Kidney glomerular epithelial cell (primary cell): Measurements from ENCODE around the gene TMIE.

Experiments
- DNase-seq: peaks from one replicate; lab custom pipeline; 2025; lab: John Stamatoyannopoulos, UW

TMIE gene

DNA sequence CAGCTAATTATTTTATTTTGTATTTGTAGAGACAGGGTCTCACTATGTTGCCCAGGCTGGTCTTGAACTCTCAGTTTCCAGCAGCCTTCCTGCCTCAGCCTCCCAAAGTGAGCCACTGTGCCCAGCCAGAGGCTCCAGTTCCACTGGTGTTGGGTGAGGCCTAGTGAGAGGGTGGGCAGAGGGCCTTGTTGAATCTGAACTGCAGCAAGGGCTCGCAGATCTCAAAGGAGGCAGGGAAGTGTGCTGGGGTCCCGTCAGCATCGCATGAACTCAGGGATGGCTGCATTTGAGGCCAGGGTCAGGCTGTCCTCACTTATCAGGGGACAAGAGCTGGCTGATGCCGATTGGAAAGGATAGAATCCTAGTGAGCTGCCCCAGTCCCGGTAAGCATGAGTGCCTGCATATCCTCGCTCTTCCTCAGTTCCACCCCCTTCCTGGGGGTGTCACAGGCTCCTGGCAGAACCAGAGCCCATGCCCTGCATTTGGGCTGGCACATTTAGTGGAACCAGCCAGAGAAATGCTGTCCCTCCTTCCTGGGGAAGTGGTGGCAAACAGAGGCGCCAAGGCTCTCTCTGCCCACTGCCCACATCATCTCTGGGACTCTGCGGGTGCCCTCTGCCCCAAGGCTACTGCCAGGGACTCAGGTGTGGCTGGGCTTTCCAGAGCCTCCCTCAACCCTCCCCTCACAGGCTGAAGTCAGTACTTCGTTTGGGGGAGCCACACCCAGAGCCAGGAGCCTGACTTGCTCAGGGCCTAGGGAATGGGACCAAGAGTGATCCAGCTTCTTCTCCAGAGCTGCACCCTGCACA, 31.8 kb upstream of the TMIE start:
- DNase-seq = no peak

GRCh38 chr3:46670000-46670890, 30.9 kb upstream of the TMIE start:
- DNase-seq = no peak

GRCh38 chr3:46670891-46671427, 30.2 kb upstream of the TMIE start:
- no peak for DNase-seq

DNA sequence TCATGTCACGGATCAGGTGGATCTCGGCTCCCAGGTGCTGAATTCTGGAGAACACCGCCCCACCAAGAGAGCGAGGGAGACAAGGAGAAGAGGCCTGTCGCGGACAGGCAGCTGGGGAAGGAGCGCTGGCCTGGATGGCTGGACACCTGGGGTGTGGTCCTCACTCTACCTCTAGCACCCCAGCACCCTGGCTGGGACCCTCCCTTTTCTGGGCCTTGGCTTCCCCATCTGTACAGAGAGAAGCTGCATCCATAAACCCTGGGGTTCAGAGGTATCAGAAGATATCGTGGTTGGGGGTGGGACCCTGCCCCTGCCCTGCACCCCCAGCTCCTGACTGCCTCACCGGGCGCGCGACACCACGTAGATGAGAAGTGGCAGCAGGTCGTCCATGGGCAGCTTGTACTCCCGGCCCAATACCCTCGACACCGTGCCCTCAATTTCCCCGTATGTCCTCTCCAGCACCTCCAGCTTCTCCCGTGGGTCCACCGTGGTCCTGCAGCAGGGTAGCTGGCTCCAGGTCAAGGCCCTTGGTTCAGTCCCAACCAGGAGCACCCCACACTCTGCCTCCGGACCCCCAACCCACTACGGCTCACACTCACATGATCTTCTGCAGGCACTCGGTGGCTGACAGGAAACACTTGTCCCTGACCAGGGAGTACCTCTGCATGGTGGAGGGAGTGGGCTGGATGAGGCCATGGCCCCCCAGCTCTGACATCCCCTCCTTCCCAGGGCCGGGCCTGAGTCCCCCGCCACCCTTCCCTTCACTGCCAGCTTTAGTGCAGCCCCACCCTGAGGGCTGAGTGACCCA, 29.4 kb upstream of the TMIE start:
- no peak for DNase-seq

DNA sequence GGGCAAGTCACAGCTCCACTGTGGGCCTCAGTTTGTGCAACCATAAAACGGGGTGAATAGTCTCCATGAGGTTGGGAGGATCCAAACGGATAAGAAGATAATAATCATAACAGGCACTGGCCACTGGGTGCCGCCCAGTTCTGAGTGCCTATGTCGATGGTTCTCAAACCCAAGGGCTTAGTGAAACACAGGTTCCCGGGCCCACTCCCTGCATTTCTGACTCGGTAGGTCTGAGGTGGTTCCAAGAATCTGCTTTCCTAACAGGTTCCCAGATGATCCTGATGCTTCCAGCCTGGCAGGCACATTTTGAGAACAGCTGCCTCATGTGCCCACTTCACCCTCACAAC, 28.9 kb upstream of the TMIE start:
- DNase-seq = no peak

DNA sequence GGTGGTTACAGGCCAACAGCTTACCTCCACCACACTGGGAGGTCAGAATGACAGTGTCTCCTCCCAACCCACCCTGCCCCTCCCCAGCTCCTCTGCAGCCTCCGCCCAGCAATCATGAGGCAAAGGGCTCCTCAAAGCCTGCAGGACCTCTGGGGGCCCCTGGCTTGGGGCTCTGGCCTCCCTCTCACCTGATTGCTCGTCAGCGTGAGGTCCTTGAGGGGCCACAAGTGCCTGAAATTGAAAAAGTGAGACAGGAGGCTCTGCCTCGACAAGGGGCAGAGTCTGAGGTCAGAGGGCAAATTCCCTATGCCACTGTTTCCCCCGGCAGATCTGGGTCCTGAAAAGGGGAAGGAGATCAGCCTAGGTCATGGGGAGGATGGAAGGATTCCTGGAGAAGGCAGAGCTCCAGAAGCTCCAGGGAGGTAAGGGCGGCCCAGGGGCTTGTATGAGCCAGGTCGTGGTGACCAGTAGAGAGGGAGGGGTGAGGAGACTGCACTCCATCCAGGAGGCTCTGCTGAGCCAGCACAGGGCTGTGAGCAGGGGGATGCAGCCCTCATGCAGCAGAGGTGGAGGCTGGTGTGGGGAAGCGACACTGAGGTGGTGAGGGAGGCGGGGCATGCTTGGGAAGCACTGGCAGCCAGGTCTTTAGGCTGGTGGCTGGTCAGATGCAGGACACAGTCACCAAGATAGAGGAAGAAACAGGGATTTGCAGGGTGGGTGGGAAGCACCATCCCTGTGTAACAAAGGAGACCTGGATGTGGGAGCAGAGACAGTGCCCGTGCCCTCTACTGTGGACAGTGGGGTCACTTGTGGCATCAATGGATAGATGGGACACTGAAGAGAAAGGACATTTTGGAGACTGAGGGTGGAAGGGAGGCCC, 27.8 kb upstream of the TMIE start:
- DNase-seq = no peak

- no peak for DNase-seq
These were observed 27.0 kb upstream of the TMIE start for GRCh38 chr3:46674031-46674845.

DNA sequence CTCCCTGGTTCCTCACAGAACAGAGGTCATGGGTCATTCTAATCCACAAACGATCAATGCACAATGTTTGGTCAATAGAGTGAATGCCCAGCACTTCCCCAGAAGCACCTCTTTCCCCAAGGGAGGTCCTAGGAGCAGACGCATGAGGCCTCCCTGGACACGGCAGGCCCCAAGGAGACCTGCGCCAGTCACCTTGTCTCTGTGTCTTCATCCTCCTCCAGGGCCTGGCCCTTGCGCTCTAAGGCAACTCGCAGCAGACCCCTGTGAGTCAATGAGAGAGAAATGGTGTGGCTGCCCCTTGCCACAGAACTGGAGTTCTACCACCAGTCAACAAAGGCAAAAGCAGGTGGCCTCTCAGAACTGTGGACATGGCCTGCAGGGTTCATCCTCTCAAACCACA, 25.8 kb upstream of the TMIE start:
- no peak for DNase-seq

GRCh38 chr3:46675843-46676567, 25.2 kb upstream of the TMIE start:
- no peak for DNase-seq

DNA sequence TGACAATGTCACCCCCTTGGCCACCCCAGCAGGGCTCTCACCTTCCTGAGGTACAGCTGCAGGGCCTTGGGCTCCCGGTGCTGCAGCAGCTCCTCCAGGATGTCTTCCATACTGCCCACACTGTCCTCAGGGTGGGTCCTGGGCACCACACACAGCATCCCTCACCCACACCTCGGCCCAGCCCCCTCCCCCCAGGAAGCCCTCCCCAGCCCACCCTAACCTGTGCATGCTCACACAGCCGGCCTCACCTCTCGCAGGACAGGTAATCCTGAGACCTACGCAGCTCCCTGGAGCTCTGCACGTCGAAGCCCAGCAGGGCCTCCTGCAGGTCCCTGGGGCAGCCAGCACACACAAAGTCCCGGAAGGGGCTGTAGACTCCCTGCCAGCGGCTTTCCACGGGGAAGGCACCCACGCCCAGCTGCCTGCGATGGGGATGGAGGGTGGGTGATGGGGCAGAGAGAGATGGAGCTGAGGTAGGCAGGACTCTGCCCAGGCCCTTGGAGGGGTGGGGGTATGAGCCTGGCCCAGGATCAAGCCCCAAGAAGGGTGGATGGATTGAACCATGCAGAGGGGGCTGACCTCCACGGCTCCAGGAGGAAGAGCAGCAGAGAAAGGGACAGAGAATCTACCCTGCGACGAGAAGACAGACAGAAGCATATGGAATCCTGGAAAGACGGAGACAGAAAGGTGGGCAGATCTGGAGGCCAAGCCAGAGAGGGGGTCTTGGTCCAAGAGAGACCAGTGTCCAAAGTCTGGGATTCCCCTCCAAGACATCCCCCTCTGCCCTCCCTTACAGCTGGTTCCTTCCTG, 24.4 kb upstream of the TMIE start:
- no peak for DNase-seq

DNA sequence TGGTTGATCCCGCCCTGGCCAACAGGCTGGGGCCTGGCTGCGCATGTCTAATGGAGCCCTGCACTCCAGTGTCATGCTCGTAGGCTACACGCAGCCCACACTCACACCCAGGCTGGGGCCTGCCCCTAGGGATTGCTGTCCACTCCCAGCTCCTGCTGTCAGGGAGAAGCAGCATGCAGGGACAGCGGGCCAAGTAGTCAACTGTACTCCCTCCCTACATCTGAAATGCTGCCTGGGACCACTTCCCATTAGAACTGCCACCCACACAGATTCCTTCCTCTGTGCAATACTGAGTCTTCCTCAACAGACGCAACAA, 23.8 kb upstream of the TMIE start:
- no peak for DNase-seq

DNA sequence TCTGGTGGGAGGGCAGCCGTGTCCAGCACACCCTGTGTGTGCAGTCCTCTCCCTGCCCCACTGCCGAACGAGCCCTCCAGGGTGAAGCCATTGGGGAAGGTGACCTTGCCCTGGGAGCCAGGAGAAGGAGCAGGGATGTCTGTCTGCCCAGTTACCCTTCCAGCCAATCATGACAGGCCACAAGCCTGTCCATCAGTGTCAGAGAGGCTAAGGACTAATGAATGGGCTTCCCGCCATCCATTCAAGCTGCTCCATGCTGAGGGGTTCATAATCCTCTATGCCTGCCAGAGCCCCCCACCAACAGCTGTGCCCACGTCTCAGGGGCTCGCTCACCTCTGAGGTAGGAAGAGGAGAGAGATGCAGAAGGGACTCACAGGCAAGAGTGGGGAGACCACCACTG, 22.9 kb upstream of the TMIE start:
- DNase-seq = no peak

DNA sequence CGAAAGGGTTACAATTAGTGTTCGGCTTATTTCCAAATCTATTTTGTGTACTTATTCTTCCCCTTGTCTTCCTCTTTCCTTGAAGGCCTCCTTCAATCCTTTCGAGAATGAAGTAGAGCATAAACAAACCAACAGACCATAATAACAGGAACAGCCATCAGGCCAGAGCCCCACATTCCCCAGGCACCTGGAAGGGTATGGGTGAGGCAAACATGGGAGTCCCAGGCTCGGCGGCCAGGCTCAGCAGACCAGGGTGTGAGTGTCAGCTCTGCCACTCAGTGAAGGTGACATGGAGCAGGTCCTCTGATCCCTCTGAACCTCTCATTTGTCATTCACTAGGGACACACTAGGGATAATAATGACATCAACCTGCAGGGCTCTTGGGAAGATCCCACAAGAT, 21.5 kb upstream of the TMIE start:
- no peak for DNase-seq

DNA sequence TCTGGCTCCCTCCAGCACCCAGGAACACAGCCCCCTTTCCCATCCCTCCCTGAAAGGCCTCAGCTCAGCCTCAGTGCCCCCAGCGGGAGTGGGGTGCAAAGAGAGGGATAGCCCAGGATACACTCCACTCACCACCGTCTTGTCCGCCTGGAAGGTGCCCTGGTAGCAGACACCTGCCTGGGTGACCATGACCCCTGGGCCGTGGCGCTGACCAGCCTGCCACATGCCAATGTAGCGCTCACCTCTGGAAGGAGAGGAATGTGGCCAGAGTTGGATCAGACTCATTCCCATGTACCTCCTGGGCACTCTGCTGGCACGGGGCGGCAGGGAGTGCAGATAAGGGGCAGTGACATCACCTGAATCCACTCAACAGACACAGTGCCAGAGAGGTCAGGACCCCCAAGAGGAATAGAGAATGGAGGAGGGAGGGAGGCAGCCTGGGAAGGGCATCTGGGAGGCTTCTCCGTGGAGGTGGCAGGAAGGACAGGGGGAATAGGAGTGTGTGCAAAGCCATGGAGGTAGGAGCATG, 20.8 kb upstream of the TMIE start:
- no peak for DNase-seq

DNA sequence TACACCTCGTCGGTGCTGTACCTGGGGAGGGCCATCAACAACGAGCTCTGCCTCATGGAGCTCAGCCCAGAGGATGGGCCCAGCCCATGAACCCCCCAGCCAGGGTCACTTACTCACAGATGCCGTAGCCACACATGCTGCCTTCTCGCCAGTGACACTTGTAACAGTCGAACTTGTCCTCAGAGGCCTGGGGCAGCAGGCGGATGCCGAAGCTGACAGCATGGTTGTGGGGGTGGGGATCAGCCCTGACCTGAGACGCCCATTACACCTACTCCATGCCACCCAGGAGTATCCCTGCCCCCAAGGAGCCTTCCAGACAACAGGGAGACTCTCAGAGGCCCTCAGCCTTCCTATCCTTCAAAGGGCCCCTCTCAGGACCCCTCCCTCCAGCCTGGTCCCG, 19.8 kb upstream of the TMIE start:
- DNase-seq = no peak

DNA sequence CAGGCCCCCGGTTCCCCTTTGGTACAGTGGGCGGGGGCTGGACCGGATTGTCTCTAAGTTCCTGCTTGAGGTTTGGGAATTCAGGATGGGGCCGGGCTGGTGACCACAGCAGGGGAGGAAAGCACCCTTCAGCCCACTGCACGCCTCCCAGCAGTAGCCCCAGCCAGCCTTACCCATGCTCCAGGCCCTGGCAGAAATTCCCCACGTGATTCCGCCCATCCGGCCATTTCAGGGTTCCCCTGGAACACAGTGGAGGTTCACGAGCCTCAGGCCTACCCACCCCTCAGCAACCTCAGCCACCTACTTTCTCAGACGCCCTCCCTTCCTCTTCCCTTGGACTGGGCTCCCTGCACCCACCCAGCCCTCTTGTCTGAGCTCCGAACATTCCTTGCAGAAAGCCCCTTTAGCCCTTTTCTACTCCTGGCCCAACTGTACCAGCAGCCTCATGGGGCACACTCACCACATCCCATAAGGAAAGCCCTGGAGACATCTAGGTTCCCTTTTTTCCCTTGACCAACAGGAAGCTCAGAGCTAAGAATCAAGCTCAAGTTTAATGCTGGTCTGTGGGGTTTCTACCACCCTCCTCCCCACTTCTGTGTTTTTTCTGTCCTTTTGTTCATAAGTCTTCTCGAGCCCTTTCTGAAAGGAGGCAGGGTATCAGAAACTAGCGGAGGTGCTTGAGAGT, 19.2 kb upstream of the TMIE start:
- DNase-seq = no peak

- no peak for DNase-seq
These were observed 18.2 kb upstream of the TMIE start for GRCh38 chr3:46682974-46683373.

- DNase-seq = no peak
These were observed 16.3 kb upstream of the TMIE start for GRCh38 chr3:46684891-46685290.
